Activated CD4-positive, alpha-beta memory T cell treated with anti-CD3 and anti-CD28 coated beads for 36 hours (primary cell): ENCODE data around the gene ENOX1. TPM values are rescaled to one million over a fixed set of nuclear protein-coding genes. Genes with fewer than 3 reads are reported as not detected.
A peak's percentile ranks its signal among the peaks of the same experiment; 100 is the strongest.

Source experiments
- CTCF ChIA-PET: fragments of 350-600 bp; sonication (Branson Sonifier 250); formaldehyde crosslinking; loops from one replicate; lab custom pipeline; 2021; ENCODE audit warnings: antibody characterized with exemption, inconsistent platforms; lab: Charles Lee
- POLR2A ChIA-PET: fragments of 350-600 bp; sonication (Branson Sonifier 250); formaldehyde crosslinking; loops from one replicate; lab custom pipeline; 2021; ENCODE audit warnings: antibody characterized with exemption; lab: Charles Lee
- DNase-seq: peaks from one replicate; pipeline ENCODE4 v3.0.0-alpha.2; 2020
- H3K27ac Mint-ChIP-seq: one replicate; pipeline ENCODE4 v1.8.0; 2021; ENCODE audit warnings: mixed read lengths
- H3K27me3 Mint-ChIP-seq: one replicate; pipeline ENCODE4 v1.8.0; 2021; ENCODE audit warnings: mixed read lengths
- H3K36me3 Mint-ChIP-seq: one replicate; pipeline ENCODE4 v1.8.0; 2021; ENCODE audit warnings: mixed read lengths
- H3K4me1 Mint-ChIP-seq: one replicate; pipeline ENCODE4 v1.8.0; 2021; ENCODE audit warnings: low read depth, mixed read lengths
- H3K4me3 Mint-ChIP-seq: one replicate; pipeline ENCODE4 v1.8.0; 2021; ENCODE audit warnings: mild to moderate bottlenecking, mixed read lengths
- H3K9me3 Mint-ChIP-seq: one replicate; pipeline ENCODE4 v1.8.0; 2021; ENCODE audit warnings: mixed read lengths
- intact Hi-C: fragments of 100-400 bp; cut with micrococcal nuclease; formaldehyde crosslinking; loops from one replicate; pipeline ENCODE4 v1.15.1; 2023
- total RNA-seq, 2 experiments: library from RNA; stranded (reverse); gene quantifications; one replicate each; pipeline ENCODE4 v1.2.3, GENCODE V29; 2021

The ENOX1 gene
- total RNA-seq, 2 experiments from 2014 or later = 0.44 to 0.45 TPM

- intact Hi-C loops = loop anchor here (10.0 kb wide), 1 partner anchor 120 kb away; no protein-coding TSS in a partner anchor
- peaks cover 36% of the 10 kb centered on the region for H3K27me3 Mint-ChIP-seq
- no peak overlapping the region for H3K27ac Mint-ChIP-seq
Measured at GRCh38 chr13:43785261-43785649, 1.5 kb downstream of the ENOX1 start.

GRCh38 chr13:43784496-43784895 lies 2.3 kb downstream of the ENOX1 start:
- Mint-ChIP-seq H3K27me3 (peaks cover 33% of the 10 kb centered on the region), H3K36me3 (no peaks in the 10 kb centered on the region), H3K27ac (no peak overlapping the region), H3K4me3 (no peak overlapping the region), H3K9me3 (no peaks in the 10 kb centered on the region), H3K4me1 (peaks cover 13% of the 10 kb centered on the region)
- no peak for DNase-seq
- CTCF ChIA-PET = no interaction called here
- intact Hi-C loops = loop anchor here (10.0 kb wide), 1 partner anchor 120 kb away; no protein-coding TSS in a partner anchor
- POLR2A ChIA-PET = no interaction called here

More at GRCh38 chr13:43785261-43785649, 1.5 kb downstream of the ENOX1 start:
- DNase-seq = no peak
- POLR2A ChIA-PET = no interaction called here
- Mint-ChIP-seq H3K36me3 (no peaks in the 10 kb centered on the region), H3K4me3 (peak overlapping the region; percentile 75), H3K9me3 (no peaks in the 10 kb centered on the region), H3K4me1 (peaks cover 13% of the 10 kb centered on the region)
- CTCF ChIA-PET = no interaction called here

- CTCF ChIA-PET = interaction anchor here (1.3 kb wide), 1 partner anchor 20 kb away, joined by 5 read pairs; no protein-coding TSS in a partner anchor
- intact Hi-C loops = loop anchor here (10.0 kb wide), 1 partner anchor 119 kb away; no protein-coding TSS in a partner anchor
Measured at GRCh38 chr13:43783820-43784219, 3.0 kb downstream of the ENOX1 start.

GRCh38 chr13:43782686-43783085 lies 4.1 kb downstream of the ENOX1 start:
- H3K27me3 Mint-ChIP-seq = peaks cover 19% of the 10 kb centered on the region
- intact Hi-C loops = loop anchor here (10.0 kb wide), 1 partner anchor 118 kb away; no protein-coding TSS in a partner anchor
- H3K9me3 Mint-ChIP-seq = no peaks in the 10 kb centered on the region
- H3K36me3 Mint-ChIP-seq = no peaks in the 10 kb centered on the region
- no peak overlapping the region for H3K27ac Mint-ChIP-seq
- no peak for DNase-seq
- CTCF ChIA-PET = no interaction called here
- POLR2A ChIA-PET = no interaction called here
- H3K4me3 Mint-ChIP-seq = no peak overlapping the region
- peaks cover 10% of the 10 kb centered on the region for H3K4me1 Mint-ChIP-seq

More at GRCh38 chr13:43783820-43784219, 3.0 kb downstream of the ENOX1 start:
- Mint-ChIP-seq H3K36me3 (no peaks in the 10 kb centered on the region), H3K4me1 (peaks cover 13% of the 10 kb centered on the region), H3K27me3 (peaks cover 28% of the 10 kb centered on the region), H3K4me3 (no peak overlapping the region), H3K9me3 (no peaks in the 10 kb centered on the region), H3K27ac (no peak overlapping the region)
- no peak for DNase-seq
- POLR2A ChIA-PET = no interaction called here

GRCh38 chr13:43780666-43781065 lies 6.1 kb downstream of the ENOX1 start:
- H3K36me3 Mint-ChIP-seq = no peaks in the 10 kb centered on the region
- intact Hi-C loops = loop anchor here (10.0 kb wide), 1 partner anchor 116 kb away; no protein-coding TSS in a partner anchor
- peaks cover 11% of the 10 kb centered on the region for H3K27me3 Mint-ChIP-seq
- H3K4me1 Mint-ChIP-seq = peaks cover 5% of the 10 kb centered on the region
- CTCF ChIA-PET = no interaction called here
- H3K4me3 Mint-ChIP-seq = no peak overlapping the region
- H3K27ac Mint-ChIP-seq = no peak overlapping the region
- DNase-seq = no peak
- POLR2A ChIA-PET = no interaction called here
- no peaks in the 10 kb centered on the region for H3K9me3 Mint-ChIP-seq

- no peaks in the 10 kb centered on the region for H3K9me3 Mint-ChIP-seq
- H3K4me3 Mint-ChIP-seq = no peak overlapping the region
- H3K36me3 Mint-ChIP-seq = no peaks in the 10 kb centered on the region
- POLR2A ChIA-PET = no interaction called here
- H3K4me1 Mint-ChIP-seq = no peaks in the 10 kb centered on the region
- H3K27me3 Mint-ChIP-seq = peaks cover 10% of the 10 kb centered on the region
- no peak overlapping the region for H3K27ac Mint-ChIP-seq
- intact Hi-C loops = no loop called here
- DNase-seq = no peak
- CTCF ChIA-PET = interaction anchor here (0.6 kb wide), 1 partner anchor 1181 kb away, joined by 3 read pairs; no protein-coding TSS in a partner anchor
Measured at GRCh38 chr13:43776501-43777079, 10.2 kb downstream of the ENOX1 start.

- intact Hi-C loops = no loop called here
- no peaks in the 10 kb centered on the region for H3K9me3 Mint-ChIP-seq
- POLR2A ChIA-PET = no interaction called here
- DNase-seq = no peak
- H3K27me3 Mint-ChIP-seq = peaks cover 10% of the 10 kb centered on the region
- no peak overlapping the region for H3K4me3 Mint-ChIP-seq
- H3K4me1 Mint-ChIP-seq = no peaks in the 10 kb centered on the region
- CTCF ChIA-PET = interaction anchor here (0.6 kb wide), 1 partner anchor 1181 kb away, joined by 3 read pairs; no protein-coding TSS in a partner anchor
- H3K27ac Mint-ChIP-seq = no peak overlapping the region
- no peaks in the 10 kb centered on the region for H3K36me3 Mint-ChIP-seq
Measured at GRCh38 chr13:43776006-43776405, 10.8 kb downstream of the ENOX1 start.

- DNase-seq = no peak
- Mint-ChIP-seq H3K27me3 (peaks cover 11% of the 10 kb centered on the region), H3K9me3 (no peaks in the 10 kb centered on the region), H3K27ac (no peak overlapping the region), H3K36me3 (no peaks in the 10 kb centered on the region), H3K4me1 (no peaks in the 10 kb centered on the region), H3K4me3 (no peak overlapping the region)
- POLR2A ChIA-PET = no interaction called here
- CTCF ChIA-PET = no interaction called here
- intact Hi-C loops = no loop called here
Measured at GRCh38 chr13:43773602-43774001, 13.2 kb downstream of the ENOX1 start.

- DNase-seq = no peak
- ChIA-PET CTCF (no interaction called here), POLR2A (no interaction called here)
- intact Hi-C loops = no loop called here
- Mint-ChIP-seq H3K4me3 (no peak overlapping the region), H3K27ac (no peak overlapping the region), H3K27me3 (peaks cover 11% of the 10 kb centered on the region), H3K9me3 (no peaks in the 10 kb centered on the region), H3K4me1 (no peaks in the 10 kb centered on the region), H3K36me3 (no peaks in the 10 kb centered on the region)
Measured at GRCh38 chr13:43770871-43771270, 15.9 kb downstream of the ENOX1 start.

GRCh38 chr13:43769529-43769928 lies 17.2 kb downstream of the ENOX1 start:
- intact Hi-C loops = no loop called here
- no peak overlapping the region for H3K27ac Mint-ChIP-seq
- no peaks in the 10 kb centered on the region for H3K36me3 Mint-ChIP-seq
- no peak overlapping the region for H3K4me3 Mint-ChIP-seq
- DNase-seq = no peak
- peaks cover 9% of the 10 kb centered on the region for H3K27me3 Mint-ChIP-seq
- H3K9me3 Mint-ChIP-seq = no peaks in the 10 kb centered on the region
- CTCF ChIA-PET = no interaction called here
- H3K4me1 Mint-ChIP-seq = no peaks in the 10 kb centered on the region
- POLR2A ChIA-PET = no interaction called here

GRCh38 chr13:43767341-43767931 lies 19.3 kb downstream of the ENOX1 start:
- intact Hi-C loops = no loop called here
- Mint-ChIP-seq H3K36me3 (no peaks in the 10 kb centered on the region), H3K27ac (no peak overlapping the region), H3K27me3 (peaks cover 6% of the 10 kb centered on the region), H3K4me1 (no peaks in the 10 kb centered on the region), H3K9me3 (no peaks in the 10 kb centered on the region), H3K4me3 (no peak overlapping the region)
- no peak for DNase-seq
- ChIA-PET CTCF (no interaction called here), POLR2A (interaction anchor here (0.5 kb wide), 1 partner anchor 94 kb away, joined by 3 read pairs; no protein-coding TSS in a partner anchor)

GRCh38 chr13:43766725-43767124 lies 20.0 kb downstream of the ENOX1 start:
- H3K36me3 Mint-ChIP-seq = no peaks in the 10 kb centered on the region
- POLR2A ChIA-PET = no interaction called here
- H3K4me3 Mint-ChIP-seq = no peak overlapping the region
- intact Hi-C loops = no loop called here
- peaks cover 6% of the 10 kb centered on the region for H3K27me3 Mint-ChIP-seq
- DNase-seq = no peak
- CTCF ChIA-PET = no interaction called here
- no peaks in the 10 kb centered on the region for H3K9me3 Mint-ChIP-seq
- no peak overlapping the region for H3K27ac Mint-ChIP-seq
- no peaks in the 10 kb centered on the region for H3K4me1 Mint-ChIP-seq
